DOHH2 (cell line): ENCODE measurements around the gene XYLT2.
"Not testable (repeated sequence)": the region's sequence is repeated elsewhere in the genome, so short reads cannot be mapped to it uniquely, and the experiment has no call there.

ENCODE experiments used
- H3F3A ChIP-seq: fragments of 200-600 bp; sonication (generic), shearing (Covaris generic); 2 replicates; pipeline ENCODE4 v1.6.0; 2016; ENCODE audit warnings: antibody characterized with exemption, mild to moderate bottlenecking; ENCODE audit not compliant: control insufficient read depth, insufficient read depth
- H3K27ac ChIP-seq: fragments of 200-600 bp; sonication (generic); 2 replicates; pipeline ENCODE4 v1.5.1; 2014; ENCODE audit warnings: low read depth, mild to moderate bottlenecking, low read length, moderate library complexity
- H3K27me3 ChIP-seq: fragments of 200-600 bp; sonication (generic); 2 replicates; pipeline ENCODE4 v1.6.1; 2014; ENCODE audit warnings: mild to moderate bottlenecking, low read length, mixed read lengths; ENCODE audit not compliant: control insufficient read depth
- H3K36me3 ChIP-seq: fragments of 200-600 bp; sonication (generic); 2 replicates; pipeline ENCODE4 v1.6.1; 2014; ENCODE audit warnings: mild to moderate bottlenecking, low read length, moderate library complexity, mixed read lengths; ENCODE audit not compliant: control insufficient read depth
- H3K4me1 ChIP-seq: fragments of 200-600 bp; sonication (generic); 2 replicates; pipeline ENCODE4 v1.6.1; 2014; ENCODE audit warnings: mild to moderate bottlenecking, low read length, mixed read lengths; ENCODE audit not compliant: control insufficient read depth
- H3K4me2 ChIP-seq: fragments of 200-600 bp; sonication (generic); 2 replicates; pipeline ENCODE4 v1.6.0; 2014; ENCODE audit warnings: mild to moderate bottlenecking, low read length, moderate library complexity
- H3K4me3 ChIP-seq: fragments of 200-600 bp; sonication (generic); 2 replicates; pipeline ENCODE4 v1.5.1; 2014; ENCODE audit warnings: mild to moderate bottlenecking, low read length, mixed read lengths
- H3K79me2 ChIP-seq: fragments of 200-600 bp; sonication (generic); 2 replicates; pipeline ENCODE4 v1.6.1; 2014; ENCODE audit warnings: mild to moderate bottlenecking, low read length, mixed read lengths; ENCODE audit not compliant: control insufficient read depth
- H3K9me2 ChIP-seq: fragments of 200-600 bp; sonication (generic); replicated peaks from 2 replicates; pipeline ENCODE4 v1.6.1; 2014; ENCODE audit warnings: mild to moderate bottlenecking, low read length, mixed read lengths; ENCODE audit not compliant: control insufficient read depth
- H3K9me3 ChIP-seq: fragments of 200-600 bp; sonication (generic); 2 replicates; pipeline ENCODE4 v1.6.1; 2014; ENCODE audit warnings: antibody characterized with exemption, low read length, mixed read lengths; ENCODE audit not compliant: control insufficient read depth, insufficient read depth
- H4K20me1 ChIP-seq: fragments of 200-600 bp; sonication (generic); 2 replicates; pipeline ENCODE4 v1.6.0; 2014; ENCODE audit warnings: low read depth, mild to moderate bottlenecking, antibody characterized with exemption, low read length, moderate library complexity; ENCODE audit not compliant: control insufficient read depth, insufficient read depth
- EZH2phosphoT487 ChIP-seq: fragments of 200-600 bp; sonication (generic); IDR thresholded peaks from 2 replicates; pipeline ENCODE4 v1.6.1; 2017; ENCODE audit warnings: borderline replicate concordance, mild to moderate bottlenecking, antibody characterized with exemption, low read length, moderate library complexity, mixed read lengths
- TF ChIP-seq, protein P1 (sequence below): fragments of 200-600 bp; sonication (generic); IDR thresholded peaks from one replicate; pipeline ENCODE4 v1.5.1; 2014; ENCODE audit warnings: antibody characterized with exemption, mild to moderate bottlenecking, low read depth, low read length; ENCODE audit not compliant: poor library complexity, severe bottlenecking

XYLT2 gene

DNA sequence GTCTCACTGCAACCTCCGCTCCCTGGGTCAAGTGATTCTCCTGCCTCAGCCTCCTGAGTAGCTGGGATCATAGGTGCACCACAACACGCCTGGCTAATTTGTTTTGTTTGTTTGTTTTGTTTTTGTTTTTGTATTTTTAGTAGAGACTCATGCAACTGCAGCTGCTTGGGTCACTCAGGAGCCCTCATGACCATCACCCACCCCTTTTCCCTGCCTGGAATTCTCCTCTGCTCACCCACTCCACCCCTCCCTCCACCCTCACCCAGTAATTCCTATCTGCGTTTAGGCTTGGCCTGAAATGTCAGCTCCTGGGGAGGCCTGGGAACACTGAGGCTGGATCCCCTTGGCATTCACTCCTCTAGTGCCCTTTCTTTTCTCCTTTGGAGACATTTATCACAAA, 46.1 kb upstream of the XYLT2 start:
- Histone ChIP-seq H3K79me2 (no peaks in the 10 kb centered on the region), H3K27ac (no peak overlapping the region), H3K4me2 (no peak overlapping the region), H3K9me2 (no peaks in the 10 kb centered on the region), H3K9me3 (no peaks in the 10 kb centered on the region), H3K27me3 (peaks cover 8% of the 10 kb centered on the region; the same call in 1 of the 2 replicates), H3K36me3 (no peaks in the 10 kb centered on the region), H3K4me1 (no peaks in the 10 kb centered on the region), H4K20me1 (no peaks in the 10 kb centered on the region), H3F3A (no peaks in the 10 kb centered on the region), H3K4me3 (no peak overlapping the region)
- no peak for TF ChIP-seq EZH2phosphoT487
- TF ChIP-seq, protein P1, sequence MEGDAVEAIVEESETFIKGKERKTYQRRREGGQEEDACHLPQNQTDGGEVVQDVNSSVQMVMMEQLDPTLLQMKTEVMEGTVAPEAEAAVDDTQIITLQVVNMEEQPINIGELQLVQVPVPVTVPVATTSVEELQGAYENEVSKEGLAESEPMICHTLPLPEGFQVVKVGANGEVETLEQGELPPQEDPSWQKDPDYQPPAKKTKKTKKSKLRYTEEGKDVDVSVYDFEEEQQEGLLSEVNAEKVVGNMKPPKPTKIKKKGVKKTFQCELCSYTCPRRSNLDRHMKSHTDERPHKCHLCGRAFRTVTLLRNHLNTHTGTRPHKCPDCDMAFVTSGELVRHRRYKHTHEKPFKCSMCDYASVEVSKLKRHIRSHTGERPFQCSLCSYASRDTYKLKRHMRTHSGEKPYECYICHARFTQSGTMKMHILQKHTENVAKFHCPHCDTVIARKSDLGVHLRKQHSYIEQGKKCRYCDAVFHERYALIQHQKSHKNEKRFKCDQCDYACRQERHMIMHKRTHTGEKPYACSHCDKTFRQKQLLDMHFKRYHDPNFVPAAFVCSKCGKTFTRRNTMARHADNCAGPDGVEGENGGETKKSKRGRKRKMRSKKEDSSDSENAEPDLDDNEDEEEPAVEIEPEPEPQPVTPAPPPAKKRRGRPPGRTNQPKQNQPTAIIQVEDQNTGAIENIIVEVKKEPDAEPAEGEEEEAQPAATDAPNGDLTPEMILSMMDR, result no peak

DNA sequence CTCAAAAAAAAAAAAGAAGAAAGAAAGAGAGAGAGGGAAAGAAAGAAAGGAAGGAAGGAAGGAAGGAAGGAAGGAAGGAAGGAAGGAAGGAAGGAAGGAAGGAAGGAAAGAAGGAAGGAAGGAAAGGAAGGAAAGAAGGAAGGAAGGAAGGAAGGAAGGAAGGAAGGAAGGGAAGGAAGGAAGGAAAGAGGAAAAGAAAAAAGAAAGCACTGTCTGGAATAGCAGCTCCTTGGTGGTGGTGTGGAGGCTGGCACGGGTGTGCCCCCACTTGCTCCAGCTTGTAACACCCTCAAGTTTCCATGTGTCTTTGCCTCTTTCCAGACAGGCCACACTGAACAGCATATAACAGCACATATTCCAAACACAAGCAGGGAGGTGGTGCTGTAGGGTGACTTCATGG, 45.1 kb upstream of the XYLT2 start:
- peaks cover 10% of the 10 kb centered on the region for H3K27me3 ChIP-seq
- H4K20me1 ChIP-seq, H3K4me3 ChIP-seq, H3K4me1 ChIP-seq, H3K9me3 ChIP-seq, H3K79me2 ChIP-seq, H3K4me2 ChIP-seq, H3K9me2 ChIP-seq, H3F3A ChIP-seq, H3K27ac ChIP-seq, H3K36me3 ChIP-seq: not testable (repeated sequence)

DNA sequence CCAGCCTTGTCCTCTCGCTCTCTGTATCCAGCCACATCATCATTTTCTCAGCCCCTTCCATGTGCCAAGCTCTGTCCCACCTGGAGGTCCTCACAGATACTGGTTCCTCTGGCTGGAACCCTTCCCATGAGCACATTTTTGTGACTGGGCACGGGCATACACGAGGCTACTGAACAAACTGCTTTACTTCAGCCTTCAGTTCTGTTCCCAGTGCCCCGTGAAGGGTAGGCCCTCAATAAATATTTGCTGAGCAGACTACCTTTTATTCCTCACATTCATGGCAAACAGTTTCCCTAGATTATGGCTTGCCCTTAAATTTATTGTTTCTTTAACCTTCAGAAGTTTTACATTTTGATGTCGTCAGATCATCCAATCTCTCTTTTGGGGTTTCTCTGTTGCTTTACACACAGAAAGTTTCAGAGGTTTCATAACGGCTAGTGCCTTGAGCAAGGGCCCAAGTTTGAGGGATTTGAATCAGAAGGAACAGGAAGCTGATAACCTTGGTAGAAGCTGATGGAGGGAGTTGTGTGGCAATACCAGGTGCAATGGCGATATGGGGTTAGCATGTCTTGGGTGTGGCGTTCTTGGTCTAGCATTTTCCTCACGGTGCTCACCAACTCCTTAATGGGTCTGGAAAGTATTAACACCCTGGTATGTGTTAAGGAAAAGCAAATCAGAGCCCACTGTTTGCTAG, 43.9 kb upstream of the XYLT2 start:
- Histone ChIP-seq H3K79me2 (no peaks in the 10 kb centered on the region), H4K20me1 (no peaks in the 10 kb centered on the region), H3F3A (no peaks in the 10 kb centered on the region), H3K4me1 (no peaks in the 10 kb centered on the region), H3K27ac (no peak overlapping the region), H3K4me2 (no peak overlapping the region), H3K27me3 (peaks cover 15% of the 10 kb centered on the region), H3K36me3 (no peaks in the 10 kb centered on the region), H3K4me3 (no peak overlapping the region), H3K9me3 (no peaks in the 10 kb centered on the region), H3K9me2 (no peaks in the 10 kb centered on the region)
- TF ChIP-seq, protein P1, result no peak
- no peak for TF ChIP-seq EZH2phosphoT487

DNA sequence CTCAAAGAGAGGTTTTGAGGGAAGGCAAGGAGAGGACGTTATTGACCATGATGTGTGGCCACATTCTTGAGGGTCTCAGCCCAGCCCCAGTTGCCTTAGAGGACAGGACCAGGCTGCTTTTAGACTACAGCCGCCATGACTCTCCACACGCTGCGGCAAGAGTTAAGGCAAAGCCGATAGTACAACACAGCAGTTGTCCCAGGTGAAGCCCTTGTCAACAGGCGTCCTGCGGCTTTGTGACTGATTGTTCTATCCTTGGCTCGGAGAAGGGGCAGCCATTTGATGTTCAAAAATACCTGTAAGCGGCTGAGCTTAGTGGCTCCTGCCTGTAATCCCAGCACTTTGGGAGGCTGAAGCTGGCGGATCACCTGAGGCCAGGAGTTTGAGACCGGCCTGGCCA, 42.9 kb upstream of the XYLT2 start:
- no peaks in the 10 kb centered on the region for H3K9me3 ChIP-seq
- H3K79me2 ChIP-seq, result no peaks in the 10 kb centered on the region
- peaks cover 15% of the 10 kb centered on the region for H3K27me3 ChIP-seq
- no peaks in the 10 kb centered on the region for H3K36me3 ChIP-seq
- no peaks in the 10 kb centered on the region for H4K20me1 ChIP-seq
- H3F3A ChIP-seq, result no peaks in the 10 kb centered on the region
- H3K9me2 ChIP-seq, result no peaks in the 10 kb centered on the region
- no peaks in the 10 kb centered on the region for H3K4me1 ChIP-seq
- H3K27ac ChIP-seq, result no peak overlapping the region
- TF ChIP-seq EZH2phosphoT487, result no peak
- TF ChIP-seq, protein P1, result no peak
- no peak overlapping the region for H3K4me2 ChIP-seq
- no peak overlapping the region for H3K4me3 ChIP-seq
